Astrocyte of the spinal cord (primary cell): ENCODE results near the gene CT47C1.

Experiments used
- DNase-seq: peaks from one replicate; pipeline ENCODE4 v3.0.0; 2011; ENCODE audit warnings: low read depth, low spot score
- H3K4me3 ChIP-seq: 2 replicates; pipeline ENCODE4 v1.5.1; 2011; ENCODE audit warnings: low read depth, mild to moderate bottlenecking, low read length, moderate library complexity
- in situ Hi-C: cut with HindIII; loops from 2 replicates; pipeline ENCODE4 v1.10.0; 2017; ENCODE audit warnings: low sequenced_read_pairs
- TF ChIP-seq, protein P1 (sequence below): IDR thresholded peaks from 2 replicates; pipeline ENCODE4 v1.5.1; 2012; ENCODE audit warnings: low read depth, mild to moderate bottlenecking, low read length, inconsistent platforms

Gene CT47C1

DNA sequence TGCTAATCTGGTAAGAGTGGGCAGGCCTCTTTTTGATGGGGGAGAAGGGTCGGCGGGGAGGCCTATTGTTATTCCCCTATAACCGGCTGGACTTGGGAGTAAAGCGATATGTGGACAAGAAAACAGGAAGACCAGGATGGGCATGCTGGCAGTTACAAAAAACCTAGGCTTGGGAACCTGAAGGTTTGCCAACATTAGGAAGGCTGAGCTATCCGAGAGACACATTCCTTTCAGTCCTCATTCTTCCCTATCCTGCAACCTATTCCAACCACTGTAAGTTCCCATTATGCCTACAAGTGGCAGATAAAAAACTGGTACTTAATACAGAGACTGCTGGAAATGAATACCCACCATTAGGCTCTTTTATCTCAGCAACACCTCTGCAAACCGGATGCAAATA, 32.4 kb upstream of the CT47C1 start:
- no peak overlapping the region for H3K4me3 ChIP-seq
- in situ Hi-C loops, result no loop called here
- DNase-seq, result peak; percentile 15
- TF ChIP-seq, protein P1, sequence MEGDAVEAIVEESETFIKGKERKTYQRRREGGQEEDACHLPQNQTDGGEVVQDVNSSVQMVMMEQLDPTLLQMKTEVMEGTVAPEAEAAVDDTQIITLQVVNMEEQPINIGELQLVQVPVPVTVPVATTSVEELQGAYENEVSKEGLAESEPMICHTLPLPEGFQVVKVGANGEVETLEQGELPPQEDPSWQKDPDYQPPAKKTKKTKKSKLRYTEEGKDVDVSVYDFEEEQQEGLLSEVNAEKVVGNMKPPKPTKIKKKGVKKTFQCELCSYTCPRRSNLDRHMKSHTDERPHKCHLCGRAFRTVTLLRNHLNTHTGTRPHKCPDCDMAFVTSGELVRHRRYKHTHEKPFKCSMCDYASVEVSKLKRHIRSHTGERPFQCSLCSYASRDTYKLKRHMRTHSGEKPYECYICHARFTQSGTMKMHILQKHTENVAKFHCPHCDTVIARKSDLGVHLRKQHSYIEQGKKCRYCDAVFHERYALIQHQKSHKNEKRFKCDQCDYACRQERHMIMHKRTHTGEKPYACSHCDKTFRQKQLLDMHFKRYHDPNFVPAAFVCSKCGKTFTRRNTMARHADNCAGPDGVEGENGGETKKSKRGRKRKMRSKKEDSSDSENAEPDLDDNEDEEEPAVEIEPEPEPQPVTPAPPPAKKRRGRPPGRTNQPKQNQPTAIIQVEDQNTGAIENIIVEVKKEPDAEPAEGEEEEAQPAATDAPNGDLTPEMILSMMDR, result no peak

DNA sequence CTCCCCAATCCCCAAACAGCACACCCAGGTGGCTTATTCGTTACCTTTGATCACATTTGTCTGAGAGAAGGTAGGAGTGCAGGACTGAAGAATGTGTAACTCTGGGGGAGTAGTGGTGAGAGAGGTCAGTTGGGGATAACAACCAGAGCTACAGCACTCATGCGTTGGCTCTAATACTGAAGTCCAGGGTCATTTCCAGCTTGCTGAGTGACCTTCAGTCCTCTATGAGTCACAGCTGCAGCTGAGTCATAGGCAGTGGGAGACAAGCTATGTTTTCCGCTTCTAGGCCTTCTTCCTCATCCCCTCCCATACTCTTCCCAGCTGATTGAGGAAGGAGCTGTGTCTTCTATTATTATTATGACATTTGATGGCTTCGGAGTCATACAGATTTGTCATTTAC, 31.6 kb upstream of the CT47C1 start:
- no peak overlapping the region for H3K4me3 ChIP-seq
- TF ChIP-seq, protein P1, result no peak
- peak; percentile 82 for DNase-seq
- in situ Hi-C loops, result no loop called here

DNA sequence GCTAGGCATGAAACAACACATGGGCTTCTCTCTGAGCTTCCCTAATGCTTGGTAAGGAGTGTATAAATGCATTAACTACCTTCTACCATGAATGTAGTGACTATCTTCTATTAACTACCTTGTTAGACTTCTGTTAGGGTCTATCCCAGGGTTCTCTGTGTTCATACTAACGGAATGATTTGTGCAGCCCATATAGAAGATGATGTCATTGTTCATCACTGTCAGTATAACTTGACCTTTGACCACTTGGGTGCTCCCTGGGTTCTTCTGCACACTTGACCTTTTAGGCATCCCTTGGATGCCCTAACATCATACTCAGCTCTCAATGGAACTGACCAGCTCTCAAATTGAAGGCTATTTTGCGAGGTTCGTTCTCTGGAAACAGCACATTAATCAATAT, 30.8 kb upstream of the CT47C1 start:
- in situ Hi-C loops, result no loop called here
- TF ChIP-seq, protein P1, result no peak
- H3K4me3 ChIP-seq, result no peak overlapping the region
- no peak for DNase-seq

DNA sequence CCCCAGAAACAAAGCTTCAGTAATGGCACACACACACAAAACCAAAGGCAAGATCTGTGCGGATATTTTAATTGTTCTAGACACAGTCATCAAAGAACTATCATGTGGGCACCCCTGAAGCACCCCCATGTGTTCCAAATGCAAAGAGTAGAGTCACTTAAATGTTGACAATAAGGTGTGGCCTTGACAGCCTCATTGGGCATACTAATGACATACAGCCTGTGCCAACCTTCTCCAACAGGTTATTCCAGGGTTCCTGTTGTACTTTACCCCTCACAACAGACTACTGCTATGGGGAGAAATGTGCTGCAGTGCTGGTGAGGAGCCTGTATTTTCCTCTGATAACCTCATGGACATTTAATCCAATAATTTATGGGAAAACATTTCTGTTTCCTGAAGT, 29.8 kb upstream of the CT47C1 start:
- in situ Hi-C loops, result no loop called here
- no peak for DNase-seq
- no peak overlapping the region for H3K4me3 ChIP-seq
- TF ChIP-seq, protein P1, result no peak

DNA sequence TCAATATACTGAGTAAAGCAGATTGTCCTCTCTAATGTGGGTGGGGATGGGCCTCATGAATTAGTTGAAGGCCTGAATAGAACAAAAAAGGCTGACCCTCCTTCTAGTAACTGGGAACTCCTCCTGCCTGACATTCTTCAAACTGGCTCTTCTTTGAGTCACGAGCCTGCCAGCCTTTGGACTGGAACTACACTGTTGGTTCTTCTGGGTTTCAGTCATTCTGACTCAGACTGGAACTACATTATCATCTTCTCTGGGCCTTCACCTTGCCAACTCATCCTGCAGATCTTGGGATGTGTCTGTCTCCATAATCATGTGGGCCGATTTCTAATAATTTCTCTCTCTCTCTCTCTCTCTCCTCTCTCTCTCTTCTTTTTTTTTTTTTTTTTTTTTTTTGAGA, 26.9 kb upstream of the CT47C1 start:
- no peak overlapping the region for H3K4me3 ChIP-seq
- in situ Hi-C loops, result no loop called here
- TF ChIP-seq, protein P1, result no peak
- DNase-seq, result no peak

DNA sequence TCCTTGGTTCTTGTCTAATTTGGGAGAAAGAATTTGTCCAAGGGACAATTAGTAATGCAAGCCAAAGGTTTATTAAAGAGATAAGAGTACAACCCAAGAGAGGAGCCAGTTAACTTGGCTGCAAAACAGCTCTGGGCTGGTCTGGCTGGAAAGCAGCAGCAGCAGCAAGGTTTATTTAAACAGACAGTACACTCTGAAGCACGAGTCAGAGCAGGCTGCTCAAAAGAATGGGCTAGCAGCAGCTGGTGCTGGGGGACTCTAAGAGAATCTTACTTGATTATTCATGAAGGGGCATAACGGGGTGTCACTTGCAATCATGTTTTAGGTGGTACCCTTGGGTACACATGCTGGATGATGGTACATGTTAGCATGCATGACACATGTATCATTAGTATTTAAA, 17.1 kb upstream of the CT47C1 start:
- no peak overlapping the region for H3K4me3 ChIP-seq
- DNase-seq, result no peak
- TF ChIP-seq, protein P1, result no peak
- in situ Hi-C loops, result no loop called here
